Fibroblast of skin of left biceps (primary cell): Measurements from ENCODE around the gene PARN.
"Not testable (repeated sequence)": the region's sequence is repeated elsewhere in the genome, so short reads cannot be mapped to it uniquely, and the experiment has no call there.

Experiments
- DNase-seq, 2 experiments: peaks; one replicate each; pipeline ENCODE4 v3.0.0-alpha.2; 2013; ENCODE audit warnings: low read depth in 2 of 2

Gene PARN

DNA sequence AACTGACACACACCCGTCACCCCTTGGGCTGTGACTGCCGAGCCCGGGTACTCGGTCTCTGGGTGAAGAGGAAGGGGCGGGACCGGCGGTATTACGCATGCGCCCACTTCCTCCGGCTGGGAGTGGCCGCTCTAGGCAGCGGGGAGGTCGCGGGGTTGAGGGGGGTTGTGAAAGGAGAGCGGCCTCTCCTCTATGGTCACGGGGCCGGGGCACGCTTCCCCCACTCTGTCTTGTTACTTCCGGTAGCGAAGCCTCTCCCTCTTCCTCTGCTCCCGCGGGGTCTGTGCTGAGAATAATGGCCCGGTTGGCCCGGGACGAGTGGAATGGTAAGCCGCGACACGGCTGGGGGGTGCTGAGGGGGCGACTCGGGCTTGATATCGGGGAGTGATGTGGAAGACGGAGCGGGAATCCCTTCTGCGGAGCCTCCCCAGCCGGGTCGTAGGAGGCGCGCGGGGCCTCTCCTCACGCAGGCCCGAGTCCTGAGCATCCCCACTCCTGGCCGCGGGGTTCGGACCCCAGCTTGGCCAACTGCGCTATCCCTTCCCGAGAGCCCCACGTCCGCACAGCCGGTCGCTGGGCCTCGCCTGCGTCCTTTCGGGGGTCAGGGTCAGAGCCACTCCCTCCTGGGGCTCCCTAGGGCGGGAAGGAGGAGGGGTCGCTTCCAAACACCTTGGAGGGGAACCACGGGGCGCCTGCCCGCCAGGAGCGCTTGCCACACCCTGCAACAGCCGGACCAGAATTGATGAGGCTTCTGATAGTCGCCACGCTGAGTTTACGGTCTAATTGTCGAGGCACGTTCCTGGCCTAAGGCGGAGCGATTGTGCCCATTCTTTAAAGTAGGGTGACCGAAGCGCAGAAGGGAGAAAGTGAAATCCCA, 2.9 kb upstream of the PARN start, which contains the start of gene BFAR:
Gene BFAR, plus strand, starts transcription at position 259 of the 877 bp plus-strand sequence. CDS start 11,396 bp downstream, outside the sequence.
- DNase-seq, result peak; percentile 88 to 90

DNA sequence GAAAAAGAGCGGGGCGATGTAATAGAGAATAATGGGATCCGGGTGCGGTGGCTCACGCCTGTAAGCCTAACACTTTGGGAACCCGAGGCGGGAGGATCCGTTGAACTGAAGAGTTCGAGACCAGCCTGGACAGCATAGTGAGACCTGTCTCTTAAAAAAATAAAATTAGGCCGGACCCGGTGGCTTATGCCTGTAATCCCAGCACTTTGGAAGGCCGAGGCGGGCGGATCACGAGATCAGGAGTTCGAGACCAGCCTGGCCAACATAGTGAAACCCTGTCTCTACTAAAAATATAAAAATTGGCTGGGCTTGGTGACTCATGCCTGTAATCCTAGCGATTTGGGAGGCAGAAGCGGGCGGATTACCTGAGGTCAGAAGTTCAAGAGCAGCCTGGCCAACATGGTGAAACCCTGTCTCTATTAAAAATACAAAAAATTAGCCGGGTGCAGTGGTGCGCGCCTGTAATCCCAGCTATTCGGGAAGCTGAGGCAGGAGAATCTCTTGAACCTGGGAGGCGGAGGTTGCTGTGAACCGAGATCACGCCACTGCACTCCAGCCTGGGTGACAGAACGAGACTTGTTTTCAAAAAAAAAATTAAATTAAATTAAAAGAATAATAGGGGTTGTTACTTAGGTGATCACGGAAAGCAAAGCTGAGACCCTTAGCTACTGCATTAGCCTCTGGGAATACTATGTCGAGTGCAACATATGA, 715 bp upstream of the PARN start:
- DNase-seq, result not testable (repeated sequence)

DNA sequence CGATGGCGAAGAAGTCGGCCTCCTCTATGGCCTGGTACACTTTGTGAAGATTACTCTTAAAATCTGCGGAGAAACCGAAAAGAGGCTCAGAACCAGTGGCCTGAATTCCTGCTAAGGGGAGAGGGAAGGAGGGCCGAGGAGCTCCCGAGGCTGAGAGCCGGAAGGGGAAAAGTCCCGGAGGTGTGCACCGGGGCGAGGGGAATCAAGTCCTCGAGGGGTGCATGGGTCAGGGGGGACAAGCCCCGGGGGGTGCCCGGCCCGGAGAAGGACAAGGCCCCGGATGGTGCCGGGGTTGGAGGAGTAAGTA, 495 bp downstream of the PARN start:
- no peak for DNase-seq

DNA sequence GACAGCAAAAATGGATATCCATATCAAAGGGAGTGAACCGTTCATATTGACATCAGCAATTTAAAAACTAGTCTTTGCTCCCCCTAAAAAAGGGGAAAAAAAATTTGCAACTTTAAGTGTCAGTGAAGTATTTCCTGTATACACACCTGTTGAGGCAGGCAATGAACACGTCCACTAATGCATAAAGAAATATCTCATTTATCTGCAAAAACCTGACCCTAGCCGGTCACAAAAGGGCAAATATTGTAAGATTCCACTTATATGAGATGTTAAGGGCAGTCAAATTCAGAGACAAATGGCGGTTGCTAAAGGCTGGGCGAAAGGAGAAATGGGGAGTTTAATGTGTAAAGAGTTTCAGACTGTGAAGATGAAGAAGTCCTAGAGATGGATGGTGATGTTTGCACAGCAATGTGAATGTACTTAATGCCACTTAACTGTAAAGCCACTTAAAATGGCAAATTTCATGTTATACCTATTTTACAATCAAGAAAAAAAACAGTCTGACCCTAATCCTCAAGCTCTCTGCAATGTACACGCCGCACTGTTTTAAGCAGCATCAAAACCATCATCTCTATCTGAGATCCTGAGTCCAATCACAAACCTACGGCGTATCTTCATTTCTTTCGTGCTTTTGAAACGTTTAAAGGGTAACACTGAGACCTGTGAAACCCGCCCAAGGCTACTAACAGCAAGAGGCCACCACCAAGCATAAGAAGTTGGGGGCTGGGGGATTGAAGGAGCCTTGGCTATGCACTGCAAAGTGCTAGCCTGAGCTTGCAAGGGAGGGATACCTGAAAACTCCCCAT, 1.1 kb downstream of the PARN start:
- no peak for DNase-seq

DNA sequence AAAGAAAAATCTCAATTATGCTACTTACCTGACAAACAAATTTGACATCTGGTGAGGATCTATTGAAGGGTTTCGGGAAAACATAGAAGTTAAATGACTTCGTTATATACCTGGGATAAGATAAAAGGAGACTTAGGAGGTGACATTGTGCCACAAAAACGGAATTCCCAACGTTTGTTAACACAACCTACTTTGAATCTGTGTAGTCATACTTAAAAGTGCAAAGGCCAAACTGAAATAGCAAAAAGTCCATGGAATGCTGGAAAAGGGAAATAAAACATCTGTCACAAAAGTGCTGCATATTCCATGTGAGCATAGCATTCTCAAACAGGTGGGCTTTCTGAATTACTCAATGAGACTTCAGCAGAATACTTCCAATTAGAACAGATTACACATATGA, 3.0 kb downstream of the PARN start:
- DNase-seq, result no peak

DNA sequence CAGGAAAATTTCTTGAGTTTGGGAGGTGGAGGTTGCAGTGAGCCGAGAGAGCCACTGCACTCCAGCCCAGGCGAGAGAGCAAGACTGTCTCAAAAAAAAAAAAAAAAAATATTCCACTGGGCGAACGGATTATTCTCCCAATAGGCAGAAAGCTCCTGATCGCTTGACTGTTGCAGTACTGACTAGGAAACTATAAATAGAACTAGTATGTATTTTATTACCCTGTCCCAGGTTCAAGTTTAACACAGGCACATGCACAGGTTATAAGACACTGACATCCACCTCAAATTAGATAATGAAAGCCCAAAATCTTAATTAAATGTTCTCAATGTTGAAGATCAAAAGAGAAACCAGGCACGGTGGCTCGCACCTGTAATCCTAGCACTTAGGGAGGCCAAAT, 11.5 kb downstream of the PARN start:
- DNase-seq, result no peak

DNA sequence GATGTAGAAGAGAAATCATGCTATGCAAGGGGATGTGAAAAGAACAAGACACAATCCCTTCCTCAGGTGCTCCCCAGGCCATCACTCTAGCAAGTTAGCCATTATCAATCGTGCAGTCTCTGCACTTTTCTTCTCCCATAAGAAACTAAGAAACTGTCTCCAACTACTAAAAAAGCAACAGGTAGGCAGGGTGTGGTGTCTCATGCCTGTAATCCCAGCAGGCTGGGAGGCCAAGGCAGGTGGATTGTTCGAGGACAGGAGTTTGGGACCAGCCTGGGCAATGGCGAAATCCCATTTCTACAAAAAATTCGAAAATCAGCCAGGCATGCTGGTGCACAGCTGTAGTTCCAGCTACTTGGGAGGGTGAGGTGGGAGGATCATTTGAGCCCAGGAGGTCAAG, 13.8 kb downstream of the PARN start:
- DNase-seq, result no peak

DNA sequence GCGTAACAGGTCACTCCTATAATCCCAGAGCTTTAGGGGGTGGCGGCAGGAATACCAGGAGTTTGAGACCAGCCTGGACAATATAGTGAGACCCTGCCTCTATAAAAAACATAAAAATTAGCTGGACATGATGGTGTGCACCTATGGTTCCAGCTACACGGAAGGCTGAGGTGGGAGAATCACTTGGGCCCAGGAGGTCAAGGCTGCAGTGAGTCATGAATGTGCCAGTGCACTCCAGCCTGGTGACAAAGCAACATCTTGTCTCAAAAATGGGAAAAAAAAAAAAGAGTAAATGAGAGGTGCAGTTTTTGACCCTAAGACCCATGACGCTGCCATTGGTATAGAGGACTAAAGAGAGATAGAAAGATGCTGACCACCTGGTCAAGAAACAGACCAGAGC, 16.1 kb downstream of the PARN start:
- DNase-seq, result no peak

DNA sequence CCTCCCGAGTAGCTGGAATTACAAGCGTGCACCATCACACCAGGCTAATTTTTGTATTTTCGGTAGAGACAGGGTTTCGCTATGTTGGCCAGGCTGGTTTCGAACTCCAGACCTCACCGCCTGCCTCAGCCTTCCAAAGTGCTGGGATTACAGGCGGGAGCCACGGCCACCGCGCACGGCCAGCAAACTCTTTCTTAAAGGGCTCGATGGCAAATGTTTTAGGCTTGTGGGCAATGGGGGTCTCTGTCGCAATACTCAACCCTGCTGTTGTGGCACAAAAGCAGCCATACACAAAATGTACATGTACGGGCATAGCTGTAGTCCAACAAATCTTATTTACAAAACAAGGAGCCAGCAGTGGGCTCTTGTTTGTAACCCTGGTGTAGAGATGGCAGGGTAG, 18.4 kb downstream of the PARN start:
- no peak for DNase-seq

DNA sequence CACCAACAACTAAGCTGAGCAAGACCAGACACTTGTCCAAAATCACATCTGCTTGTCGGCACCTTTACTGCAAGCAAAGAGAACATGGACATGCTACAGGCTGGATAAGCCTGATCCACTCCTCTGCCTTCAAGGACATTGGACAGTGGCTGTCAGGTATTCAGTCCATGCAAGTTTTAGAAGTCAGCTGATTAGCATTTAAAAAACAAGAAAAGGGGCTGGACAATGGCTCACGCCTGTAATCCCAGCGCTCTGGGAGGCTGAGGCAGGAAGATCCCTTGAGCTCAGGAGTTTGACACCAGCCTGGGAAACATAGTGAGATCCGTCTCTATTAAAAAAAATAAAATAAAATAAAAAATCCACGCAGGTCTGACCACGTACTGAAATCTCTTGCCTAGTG, 20.3 kb downstream of the PARN start:
- no peak for DNase-seq

DNA sequence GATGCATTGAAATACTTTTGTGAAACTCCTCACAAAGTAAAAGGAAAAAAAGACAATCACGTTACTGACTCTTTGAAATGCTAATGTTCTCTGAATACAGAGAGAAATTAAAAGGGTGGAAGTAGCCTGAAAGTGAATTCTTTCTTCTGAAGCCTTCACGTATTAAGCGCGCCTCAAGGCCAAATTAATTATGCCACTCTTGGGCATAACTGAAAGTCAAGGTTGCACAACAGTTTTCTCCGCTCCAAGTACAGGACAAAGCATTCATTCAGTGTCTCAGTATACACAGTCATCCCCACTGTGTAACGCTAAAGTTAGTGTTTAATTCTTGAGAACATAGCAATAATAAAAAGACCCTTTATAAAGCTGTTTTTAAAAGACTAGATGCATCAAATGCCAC, 21.5 kb downstream of the PARN start:
- DNase-seq, result no peak

DNA sequence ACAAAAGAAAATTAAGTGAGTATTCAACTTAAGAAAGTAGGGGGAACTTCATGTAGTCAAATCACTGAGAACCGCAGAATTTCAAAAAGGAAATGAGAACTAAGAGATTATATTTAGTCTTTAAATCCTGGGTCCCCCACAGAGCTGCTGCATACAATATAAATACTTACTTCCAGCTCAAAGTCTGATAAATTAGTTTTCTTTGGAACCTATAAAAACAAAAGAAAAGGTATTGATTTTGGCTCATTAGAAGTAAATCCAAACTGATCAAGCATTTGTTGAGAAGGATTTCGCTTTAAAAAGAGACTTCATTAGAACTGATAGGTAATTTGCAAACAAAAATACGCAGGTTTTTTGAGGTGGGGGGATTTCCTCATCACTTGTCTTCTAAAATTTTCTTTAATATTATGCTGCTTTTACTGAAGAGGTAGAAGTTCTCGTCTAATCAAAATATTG, 21.9 kb downstream of the PARN start:
- no peak for DNase-seq

DNA sequence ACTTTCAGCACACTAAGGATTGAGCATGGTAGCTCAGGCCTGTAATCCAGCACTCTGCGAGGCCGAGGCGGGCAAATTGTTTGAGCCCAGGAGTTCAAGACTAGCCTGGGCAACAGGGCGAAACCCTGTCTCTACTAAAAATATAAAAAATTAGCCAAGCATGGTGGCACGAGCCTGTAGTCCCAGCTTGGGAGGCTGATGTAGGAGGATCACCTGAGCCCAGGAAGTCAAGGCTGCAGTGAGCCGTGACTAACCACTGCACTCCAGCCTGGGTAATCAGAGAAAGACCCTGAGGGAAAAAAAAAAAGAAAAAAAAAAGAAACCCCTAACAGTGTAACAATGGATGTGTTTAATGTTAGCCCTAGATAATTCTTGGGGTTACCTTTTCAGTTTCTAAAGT, 24.0 kb downstream of the PARN start:
- no peak for DNase-seq

DNA sequence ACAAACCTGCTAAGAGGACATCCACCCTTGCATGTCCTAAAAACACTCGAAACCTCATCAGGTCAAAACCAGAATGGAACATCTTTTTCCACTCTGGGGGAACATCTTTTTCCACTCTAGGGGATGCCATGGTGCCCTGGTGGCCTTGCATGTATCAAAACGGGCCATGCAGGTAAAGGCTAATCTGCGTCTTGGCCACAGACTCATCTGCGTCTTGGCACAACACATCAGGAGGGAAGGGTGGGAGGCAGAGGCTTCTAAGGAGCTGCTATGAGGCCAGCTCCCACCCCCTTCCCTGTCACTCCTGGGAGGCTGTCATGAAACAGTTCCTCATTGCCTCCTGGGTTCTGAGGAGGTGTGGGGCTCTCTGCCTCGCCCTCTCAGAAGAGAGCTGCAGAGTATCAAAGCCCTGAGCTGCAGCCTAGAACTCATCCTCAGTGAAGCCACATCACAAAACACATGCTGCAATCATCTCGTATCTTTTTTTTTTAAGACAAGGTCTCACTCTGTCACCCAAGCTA, 27.6 kb downstream of the PARN start:
- DNase-seq, result no peak

DNA sequence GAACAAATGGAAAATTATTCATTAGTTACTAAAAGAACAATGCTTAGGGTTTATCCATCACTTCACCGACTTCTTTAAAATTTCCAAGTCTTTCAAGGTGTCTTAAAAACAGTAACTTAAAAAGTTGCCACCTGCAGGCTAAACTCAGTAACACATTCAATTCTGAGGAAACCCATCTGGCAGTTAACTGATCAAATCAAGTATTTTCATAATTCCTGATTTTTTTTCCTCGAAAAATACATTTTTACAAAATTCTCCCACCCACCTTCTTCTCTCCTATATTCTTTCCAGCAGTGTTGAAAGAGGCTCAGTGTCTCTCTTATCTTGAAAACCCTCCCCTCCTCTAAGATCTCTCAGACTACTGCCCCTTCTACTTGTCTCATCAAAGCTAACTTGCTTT, 29.9 kb downstream of the PARN start:
- peak; percentile 2 to 12 for DNase-seq

DNA sequence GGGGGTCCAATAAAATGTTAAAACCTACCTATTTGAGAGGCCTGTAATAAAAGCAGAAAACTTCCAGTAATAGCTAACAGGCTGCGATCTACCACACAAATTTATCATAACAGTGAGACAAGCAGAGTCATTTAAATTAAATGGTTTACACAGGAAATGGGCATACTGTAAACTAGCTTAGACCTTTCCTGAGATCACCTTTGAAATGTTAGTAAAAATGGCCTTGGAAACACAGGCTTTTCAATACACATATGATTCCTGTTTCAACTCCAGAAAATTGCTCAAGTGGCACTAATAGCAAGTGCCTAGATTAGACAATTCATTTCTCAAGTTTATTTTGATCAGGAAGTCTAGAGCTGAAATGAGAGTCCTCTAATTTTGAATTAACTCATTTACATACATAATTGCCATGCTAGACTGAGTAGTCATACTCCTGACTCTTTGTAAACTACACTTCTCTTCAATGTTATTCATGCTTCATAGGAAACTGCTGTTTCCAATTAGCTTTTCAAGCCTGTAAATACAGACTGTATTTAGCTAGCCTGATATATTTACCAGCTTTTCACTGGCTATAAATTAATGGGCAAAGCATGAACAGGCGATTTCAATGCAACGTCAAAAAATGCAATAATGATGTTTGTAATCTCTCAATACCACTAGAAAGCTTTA, 43.3 kb downstream of the PARN start:
- no peak for DNase-seq

DNA sequence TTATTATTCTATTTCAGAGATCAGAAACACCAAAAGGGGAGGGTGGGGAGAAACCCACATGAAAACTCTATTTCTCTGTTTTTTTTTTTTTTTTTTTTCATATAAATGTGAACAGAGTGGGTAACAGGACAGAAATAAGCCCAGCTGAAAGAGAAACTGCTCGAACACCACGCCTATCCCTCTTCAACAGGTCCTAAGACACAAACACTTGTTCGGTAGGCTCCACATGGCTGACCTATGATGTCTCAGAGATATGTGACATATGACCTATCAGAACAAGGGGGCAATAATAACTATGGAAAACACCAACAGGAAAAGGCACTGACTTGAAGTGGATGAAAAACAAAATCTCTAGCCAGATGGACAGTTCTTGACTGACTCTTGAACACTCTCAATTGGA, 44.8 kb downstream of the PARN start:
- no peak for DNase-seq

DNA sequence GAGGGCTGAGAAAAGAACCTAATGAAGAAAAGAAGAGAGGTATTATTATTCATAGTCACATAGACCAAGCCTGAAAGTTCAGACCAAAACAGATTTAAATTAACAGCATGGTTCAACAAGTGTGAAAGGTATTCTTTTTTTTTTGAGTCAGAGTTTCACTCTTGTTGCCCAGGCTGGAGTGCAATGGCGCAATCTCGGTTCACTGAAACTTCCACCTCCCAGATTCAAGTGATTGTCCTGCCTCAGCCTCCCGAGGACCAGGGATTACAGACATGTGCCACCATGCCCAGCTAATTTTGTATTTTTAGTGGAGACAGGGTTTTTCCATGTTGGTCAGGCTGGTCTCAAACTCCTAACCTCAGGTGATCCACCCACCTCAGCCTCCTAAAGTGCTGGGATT, 49.1 kb downstream of the PARN start:
- DNase-seq, result not testable (repeated sequence)

DNA sequence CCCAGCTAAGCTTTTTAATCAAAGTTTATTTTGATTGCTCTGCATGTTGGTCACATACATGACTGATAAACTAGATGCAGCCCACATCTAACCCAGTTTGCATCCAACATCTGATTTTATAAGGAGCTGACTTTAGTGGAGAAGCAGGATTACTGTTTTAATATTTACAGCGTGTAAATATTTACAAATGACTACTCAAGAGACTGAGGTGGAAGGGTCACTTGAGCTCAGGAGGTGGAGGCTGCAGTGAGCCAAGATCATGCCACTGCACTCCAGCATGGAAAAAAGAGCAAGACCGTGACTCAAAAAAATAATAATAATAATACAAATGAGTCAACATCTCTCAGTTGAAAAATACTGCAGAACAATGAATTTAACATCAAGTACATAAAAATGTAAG, 50.8 kb downstream of the PARN start:
- DNase-seq, result no peak

DNA sequence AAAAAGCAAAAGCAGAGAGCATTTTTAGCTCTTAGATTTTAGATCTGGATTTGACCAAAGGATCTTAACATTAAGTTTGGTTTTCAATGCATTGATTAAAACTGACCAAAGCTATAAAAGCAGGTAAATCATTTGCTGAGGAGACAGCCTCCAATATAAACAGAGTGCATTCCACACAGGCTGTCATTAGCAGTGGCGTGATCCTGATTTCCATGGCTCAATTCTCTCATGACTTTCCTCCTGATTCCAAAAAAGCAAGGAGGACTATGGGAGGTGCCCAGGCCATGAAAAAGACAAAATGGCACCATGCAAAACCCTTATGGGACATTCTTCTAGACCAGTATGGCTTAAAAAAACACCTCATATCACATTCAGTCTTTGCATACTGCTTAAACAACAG, 53.5 kb downstream of the PARN start:
- DNase-seq, result no peak

DNA sequence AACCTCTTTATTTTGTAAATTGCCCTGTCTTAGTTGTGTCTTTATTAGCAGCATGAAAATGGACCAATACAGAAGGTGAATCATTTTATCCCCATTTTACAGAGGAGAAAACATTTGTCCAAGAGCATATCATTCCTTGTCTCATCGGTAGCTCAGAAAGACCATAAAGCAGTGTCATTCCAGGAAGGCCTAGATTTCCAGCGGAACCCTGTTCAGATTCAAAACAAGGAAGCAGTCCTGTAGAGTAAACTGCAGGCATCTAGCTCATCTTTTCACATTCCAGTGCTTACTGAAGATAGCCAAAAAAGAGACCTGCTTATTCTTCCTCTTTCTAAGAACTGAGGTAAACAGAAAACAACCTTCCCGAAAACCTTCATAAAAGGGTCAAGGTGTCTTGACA, 54.0 kb downstream of the PARN start:
- no peak for DNase-seq
